Endothelial cell of coronary artery (primary cell): ENCODE data around the gene RFC5. TPM values are rescaled to one million over a fixed set of nuclear protein-coding genes. Genes with fewer than 3 reads are reported as not detected.

ENCODE experiments used
- total RNA-seq: library from RNA; depleted of rRNA; stranded (reverse); fragments of >200 nt; gene quantifications from 2 replicates; pipeline ENCODE4 v1.2.3, GENCODE V29; 2014

RFC5 gene
- total RNA-seq: 12.0 and 19.7 TPM in 2 replicates

GRCh38 chr12:118016424-118017264 is at the start of gene RFC5:
Gene RFC5 (plus strand): TSS chr12:118016703. CDS start chr12:118016828, 125 bp downstream.

GRCh38 chr12:117968826-117969659 is 47.5 kb upstream of the RFC5 start, which contains the start of gene KSR2:
Gene KSR2 (minus strand): TSS chr12:117968990. CDS start chr12:117968255, 735 bp downstream.

GRCh38 chr12:118061011-118061872 is 44.7 kb downstream of the RFC5 start, which contains the start of gene WSB2:
Gene WSB2 (minus strand): TSS chr12:118061179. CDS start chr12:118061048, 131 bp downstream.

Other genes starting within 250 kb of the RFC5 start
- gene KSR2, start 47.7 kb upstream of the RFC5 start, total RNA-seq: 0.28 and 0.90 TPM in 2 replicates
- gene WSB2, start 44.5 kb downstream of the RFC5 start, total RNA-seq: 105 and 144 TPM in 2 replicates
- gene VSIG10, start 87.3 kb downstream of the RFC5 start, total RNA-seq: 16.1 and 22.9 TPM in 2 replicates
- gene PEBP1, start 119.4 kb downstream of the RFC5 start, total RNA-seq: 147 and 153 TPM in 2 replicates